AG04450 (cell line): ENCODE data around the gene PPP1R13B. TPM values are rescaled to one million over a fixed set of nuclear protein-coding genes. Genes with fewer than 3 reads are reported as not detected.

ENCODE experiments used
- CTCF ChIA-PET: fragments of 300-600, 350-600 bp; formaldehyde crosslinking; extraction: SDS; loops from one replicate; lab custom pipeline; 2022; ENCODE audit warnings: antibody characterized with exemption, inconsistent platforms; lab: Charles Lee
- POLR2A ChIA-PET: fragments of 350-600 bp; formaldehyde crosslinking; extraction: SDS; loops from one replicate; lab custom pipeline; 2021; ENCODE audit warnings: antibody characterized with exemption, inconsistent platforms; lab: Yijun Ruan, JAX
- DNase-seq: peaks from one replicate; pipeline ENCODE4 v3.0.0-alpha.2; 2011; ENCODE audit warnings: low read depth, low spot score
- H3K27ac ChIP-seq: one replicate; pipeline ENCODE4 v1.5.1; 2012; ENCODE audit warnings: low read depth, low read length, control low read depth
- H3K27me3 ChIP-seq: one replicate; pipeline ENCODE4 v1.6.0; 2012; ENCODE audit warnings: low read length; ENCODE audit not compliant: control insufficient read depth, insufficient read depth
- H3K4me3 ChIP-seq: 2 replicates; pipeline ENCODE4 v1.5.1; 2011; ENCODE audit warnings: mild to moderate bottlenecking, low read depth, low read length, control low read depth
- H3K9me3 ChIP-seq: 2 replicates; pipeline ENCODE4 v1.5.1; 2012; ENCODE audit warnings: low read length; ENCODE audit not compliant: control insufficient read depth, insufficient read depth
- polyA plus RNA-seq: library from polyadenylated mRNA; depleted of rRNA; stranded (reverse); fragments of >200 nt; gene quantifications from 2 replicates; pipeline ENCODE4 v1.2.3, GENCODE V29; 2011
- TF ChIP-seq, protein P1 (sequence below): IDR thresholded peaks from 2 replicates; pipeline ENCODE4 v1.5.1; 2011; ENCODE audit warnings: low read depth, low read length, control low read depth, inconsistent platforms

The PPP1R13B gene
- polyA plus RNA-seq, 1 experiment = 0.62 TPM

DNA sequence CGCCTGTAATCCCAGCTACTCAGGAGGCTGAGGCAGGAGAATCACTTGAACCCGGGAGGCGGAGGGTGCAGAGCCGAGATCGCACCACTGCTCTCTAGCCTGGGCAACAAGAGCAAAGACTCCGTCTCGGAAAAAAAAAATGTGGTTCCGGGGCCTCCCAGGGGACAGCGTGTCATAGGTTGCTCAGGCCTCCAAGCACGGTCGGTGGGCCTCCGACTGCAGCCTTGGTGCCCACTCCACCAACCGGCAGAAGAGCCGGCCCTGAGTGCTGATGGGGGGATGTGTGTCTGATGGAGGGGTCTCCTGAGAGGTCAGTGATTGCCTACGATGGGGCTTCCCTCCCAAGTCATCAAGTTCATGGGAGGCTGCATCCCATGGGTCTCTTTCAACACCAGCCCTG is 115.9 kb downstream of the PPP1R13B start:
- H3K27ac ChIP-seq = no peak overlapping the region
- H3K27me3 ChIP-seq = no peaks in the 10 kb centered on the region
- ChIA-PET POLR2A (no interaction called here), CTCF (no interaction called here)
- no peak overlapping the region for H3K4me3 ChIP-seq
- no peak for DNase-seq
- no peaks in the 10 kb centered on the region; the same call in 1 of the 2 replicates for H3K9me3 ChIP-seq
- TF ChIP-seq, protein P1, sequence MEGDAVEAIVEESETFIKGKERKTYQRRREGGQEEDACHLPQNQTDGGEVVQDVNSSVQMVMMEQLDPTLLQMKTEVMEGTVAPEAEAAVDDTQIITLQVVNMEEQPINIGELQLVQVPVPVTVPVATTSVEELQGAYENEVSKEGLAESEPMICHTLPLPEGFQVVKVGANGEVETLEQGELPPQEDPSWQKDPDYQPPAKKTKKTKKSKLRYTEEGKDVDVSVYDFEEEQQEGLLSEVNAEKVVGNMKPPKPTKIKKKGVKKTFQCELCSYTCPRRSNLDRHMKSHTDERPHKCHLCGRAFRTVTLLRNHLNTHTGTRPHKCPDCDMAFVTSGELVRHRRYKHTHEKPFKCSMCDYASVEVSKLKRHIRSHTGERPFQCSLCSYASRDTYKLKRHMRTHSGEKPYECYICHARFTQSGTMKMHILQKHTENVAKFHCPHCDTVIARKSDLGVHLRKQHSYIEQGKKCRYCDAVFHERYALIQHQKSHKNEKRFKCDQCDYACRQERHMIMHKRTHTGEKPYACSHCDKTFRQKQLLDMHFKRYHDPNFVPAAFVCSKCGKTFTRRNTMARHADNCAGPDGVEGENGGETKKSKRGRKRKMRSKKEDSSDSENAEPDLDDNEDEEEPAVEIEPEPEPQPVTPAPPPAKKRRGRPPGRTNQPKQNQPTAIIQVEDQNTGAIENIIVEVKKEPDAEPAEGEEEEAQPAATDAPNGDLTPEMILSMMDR = no peak

DNA sequence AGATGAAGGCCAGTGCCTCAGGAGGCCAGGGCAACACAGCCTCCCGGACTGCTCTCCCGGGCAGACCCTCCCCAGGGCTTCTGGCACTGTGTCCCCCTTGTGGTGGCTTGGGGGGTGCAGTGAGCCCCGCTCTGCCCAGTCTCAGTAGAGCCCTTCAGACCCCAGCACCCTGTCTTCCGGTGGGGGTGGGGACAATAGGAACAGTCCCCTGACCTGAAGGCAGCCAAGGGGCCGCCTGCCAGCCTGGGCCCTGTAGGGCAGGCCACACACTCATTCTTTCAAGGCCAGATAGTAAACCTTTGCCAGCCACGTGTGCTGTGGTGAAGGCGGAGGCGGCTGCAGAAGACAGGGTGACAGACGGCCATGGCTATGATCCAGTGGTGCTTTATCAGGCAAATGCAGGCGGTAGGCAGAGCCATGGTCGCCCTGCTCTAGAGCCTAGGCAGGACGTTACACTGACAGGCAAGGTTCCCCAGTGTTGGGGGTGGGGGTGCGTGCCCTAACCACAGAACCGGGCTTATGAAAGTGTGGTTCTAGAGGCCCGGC is 116.8 kb downstream of the PPP1R13B start:
- no peak overlapping the region for H3K4me3 ChIP-seq
- CTCF ChIA-PET = no interaction called here
- H3K27me3 ChIP-seq = no peaks in the 10 kb centered on the region
- no peak for DNase-seq
- TF ChIP-seq, protein P1 = peak; percentile 12; the same call in 1 of the 2 replicates
- POLR2A ChIA-PET = no interaction called here
- no peaks in the 10 kb centered on the region; the same call in 1 of the 2 replicates for H3K9me3 ChIP-seq
- H3K27ac ChIP-seq = no peak overlapping the region

DNA sequence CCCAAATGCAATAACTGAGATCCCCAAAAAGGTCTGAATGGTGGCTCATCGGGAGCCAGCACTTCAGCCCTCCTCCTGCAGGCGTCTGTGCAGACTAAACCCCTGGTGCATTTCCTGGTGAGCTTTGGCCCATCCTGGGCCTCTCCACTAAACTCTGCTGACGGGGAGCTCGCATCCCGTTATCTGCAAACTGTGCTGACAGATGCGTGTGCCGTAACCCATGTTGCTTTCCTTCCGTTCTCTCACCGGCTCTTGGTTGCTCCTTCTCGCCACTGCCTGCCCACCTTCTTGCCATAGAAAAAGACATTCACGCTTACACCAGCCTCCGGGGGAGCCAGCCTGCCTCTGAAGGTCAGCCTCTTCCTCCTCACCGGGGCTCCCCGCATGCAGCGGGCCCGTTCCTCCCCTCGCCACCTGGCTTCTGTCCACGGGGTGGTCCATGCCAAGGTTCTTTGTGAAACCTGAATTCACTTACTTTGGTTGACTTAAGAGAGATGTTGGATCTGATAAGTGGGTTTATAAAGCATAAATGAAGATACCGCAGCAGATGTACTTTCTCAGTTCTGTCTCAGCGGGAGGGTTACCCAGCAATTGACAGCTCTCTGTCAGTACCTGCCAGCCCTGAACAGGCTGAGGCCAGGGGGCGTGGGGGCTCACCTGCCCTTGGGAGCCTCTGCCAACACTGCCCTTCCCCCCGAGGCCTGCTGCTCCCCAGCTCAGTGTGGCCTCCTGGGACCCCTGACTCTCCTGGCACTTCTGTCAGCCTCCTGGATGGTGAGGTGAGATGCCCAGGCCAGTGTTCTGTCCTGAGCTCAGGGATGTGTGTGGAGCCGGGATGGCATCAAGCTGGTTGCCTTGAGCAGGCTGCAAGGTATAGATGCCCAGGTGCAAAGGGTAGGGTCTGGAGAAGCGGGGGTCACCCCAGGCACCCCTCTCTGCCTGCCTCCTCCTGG is 117.6 kb downstream of the PPP1R13B start:
- POLR2A ChIA-PET = no interaction called here
- Histone ChIP-seq H3K27ac (no peak overlapping the region), H3K27me3 (no peaks in the 10 kb centered on the region), H3K9me3 (no peaks in the 10 kb centered on the region; the same call in 1 of the 2 replicates), H3K4me3 (no peak overlapping the region)
- CTCF ChIA-PET = no interaction called here
- DNase-seq = no peak
- TF ChIP-seq, protein P1 = no peak

DNA sequence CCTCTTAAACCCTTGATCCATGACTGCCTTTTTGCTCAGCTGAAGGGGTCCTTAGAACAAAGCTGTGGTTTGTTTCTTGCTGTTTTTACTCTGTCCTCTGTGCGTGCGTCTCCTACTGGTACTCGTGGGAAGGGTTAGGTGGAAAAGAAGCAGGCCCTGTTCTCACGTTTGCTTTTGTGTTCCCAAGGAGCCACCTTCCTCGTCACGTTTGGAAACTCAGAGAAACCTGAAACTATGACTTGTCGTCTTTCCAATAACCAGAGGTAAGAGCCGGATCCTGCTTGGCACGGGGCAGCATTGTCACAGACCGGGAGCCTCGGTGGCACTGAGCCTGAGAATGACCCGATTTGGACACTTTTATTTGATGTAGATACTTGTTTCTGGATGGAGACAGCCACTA is 118.7 kb downstream of the PPP1R13B start:
- ChIA-PET CTCF (no interaction called here), POLR2A (no interaction called here)
- H3K4me3 ChIP-seq = no peak overlapping the region
- no peaks in the 10 kb centered on the region for H3K27me3 ChIP-seq
- H3K9me3 ChIP-seq = no peaks in the 10 kb centered on the region; the same call in 1 of the 2 replicates
- TF ChIP-seq, protein P1 = no peak
- no peak for DNase-seq
- no peak overlapping the region for H3K27ac ChIP-seq

DNA sequence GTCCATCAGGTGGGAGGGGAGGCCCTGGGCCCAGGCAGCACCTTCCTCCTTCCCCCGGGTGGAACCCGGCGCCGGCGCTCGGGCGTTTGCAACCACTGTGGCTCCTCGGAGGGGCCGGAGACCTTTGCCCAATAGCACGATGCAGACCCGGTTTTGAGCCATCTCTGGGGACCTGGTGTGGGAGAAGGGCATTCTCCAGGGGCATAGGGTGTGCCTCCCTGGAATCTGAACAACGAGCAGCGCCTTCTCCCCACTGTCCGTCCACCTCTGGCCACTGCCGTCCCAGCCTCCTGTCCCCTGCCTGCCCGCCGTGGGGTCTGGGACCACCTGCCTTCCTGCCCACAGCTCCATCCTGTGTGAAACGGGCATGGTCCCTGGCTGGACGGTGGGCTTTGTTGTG is 119.2 kb downstream of the PPP1R13B start:
- ChIA-PET CTCF (no interaction called here), POLR2A (no interaction called here)
- DNase-seq = no peak
- no peaks in the 10 kb centered on the region for H3K27me3 ChIP-seq
- H3K4me3 ChIP-seq = no peak overlapping the region
- TF ChIP-seq, protein P1 = no peak
- no peak overlapping the region for H3K27ac ChIP-seq
- no peaks in the 10 kb centered on the region; the same call in 1 of the 2 replicates for H3K9me3 ChIP-seq
